Neuronal stem cell (in vitro differentiated cells): Measurements from ENCODE around the gene RPE. TPM values are rescaled to one million over a fixed set of nuclear protein-coding genes. Genes with fewer than 3 reads are reported as not detected.

Experiments
- DNase-seq: peaks from one replicate; pipeline ENCODE4 v3.0.0-alpha.2; 2013; ENCODE audit warnings: low spot score
- H2AFZ ChIP-seq: one replicate; pipeline ENCODE4 v1.6.1; 2013; ENCODE audit warnings: mild to moderate bottlenecking, low read length, inconsistent platforms
- H2AK5ac ChIP-seq: 2 replicates; pipeline ENCODE4 v1.6.1; 2013; ENCODE audit warnings: low read depth, mild to moderate bottlenecking, inconsistent platforms, low read length, moderate library complexity, mixed read lengths
- H2BK120ac ChIP-seq: 2 replicates; pipeline ENCODE4 v1.6.1; 2013; ENCODE audit warnings: low read depth, mild to moderate bottlenecking, inconsistent platforms, low read length, moderate library complexity, mixed read lengths
- H2BK12ac ChIP-seq: one replicate; pipeline ENCODE4 v1.6.1; 2013; ENCODE audit warnings: low read length, inconsistent platforms
- H2BK15ac ChIP-seq: 2 replicates; pipeline ENCODE4 v1.6.1; 2013; ENCODE audit warnings: mild to moderate bottlenecking, low read length, inconsistent platforms, mixed read lengths
- H2BK5ac ChIP-seq: one replicate; pipeline ENCODE4 v1.6.1; 2013; ENCODE audit warnings: inconsistent platforms, mild to moderate bottlenecking, low read length, moderate library complexity
- H3K14ac ChIP-seq: one replicate; pipeline ENCODE4 v1.6.1; 2013; ENCODE audit warnings: low read length, inconsistent platforms
- H3K18ac ChIP-seq: 2 replicates; pipeline ENCODE4 v1.6.1; 2013; ENCODE audit warnings: low read length, inconsistent platforms
- H3K23ac ChIP-seq: 2 replicates; pipeline ENCODE4 v1.6.1; 2013; ENCODE audit warnings: low read depth, mild to moderate bottlenecking, mixed read lengths, low read length, inconsistent platforms; ENCODE audit not compliant: poor library complexity
- H3K27ac ChIP-seq: replicated peaks from 3 replicates; pipeline ENCODE4 v1.5.1; 2013; ENCODE audit warnings: low read length, inconsistent platforms
- H3K27me3 ChIP-seq, 3 experiments: 2 replicates each; pipeline ENCODE4 v1.6.1; 2013; ENCODE audit warnings: low read length in 3 of 3, mild to moderate bottlenecking in 2 of 3, inconsistent platforms in 1 of 3, low read depth in 1 of 3, mixed read lengths in 1 of 3, moderate library complexity in 1 of 3; ENCODE audit not compliant: control insufficient read depth in 3 of 3, insufficient read depth in 3 of 3
- H3K36me3 ChIP-seq, 2 donors: replicated peaks in 1 of 2; 2 replicates each; pipeline ENCODE4 v1.6.1; 2013; ENCODE audit warnings: low read length in 2 of 2; ENCODE audit not compliant: control insufficient read depth in 2 of 2, insufficient read depth in 2 of 2
- H3K4ac ChIP-seq: 2 replicates; pipeline ENCODE4 v1.6.1; 2013; ENCODE audit warnings: inconsistent platforms, mild to moderate bottlenecking, low read length, moderate library complexity
- H3K4me1 ChIP-seq, 2 donors: 1 replicate in 1 of 2; 2 replicates in 1 of 2; pipeline ENCODE4 v1.6.1; 2013; ENCODE audit warnings: low read length in 2 of 2, low read depth in 1 of 2; ENCODE audit not compliant: control insufficient read depth in 2 of 2, insufficient read depth in 1 of 2
- H3K4me2 ChIP-seq: one replicate; pipeline ENCODE4 v1.6.1; 2013; ENCODE audit warnings: mild to moderate bottlenecking, low read length, inconsistent platforms; ENCODE audit not compliant: insufficient read depth, poor library complexity, severe bottlenecking
- H3K4me3 ChIP-seq, 2 donors: 2 replicates each; pipeline ENCODE4 v1.5.1; 2013; ENCODE audit warnings: low read length in 2 of 2, mild to moderate bottlenecking in 2 of 2, inconsistent platforms in 1 of 2, moderate library complexity in 1 of 2
- H3K79me1 ChIP-seq: one replicate; pipeline ENCODE4 v1.6.1; 2013; ENCODE audit warnings: low read depth, mild to moderate bottlenecking, inconsistent platforms, low read length, moderate library complexity
- H3K9ac ChIP-seq: one replicate; pipeline ENCODE4 v1.6.1; 2013; ENCODE audit warnings: mild to moderate bottlenecking, low read depth, low read length, inconsistent platforms; ENCODE audit not compliant: poor library complexity
- H3K9me3 ChIP-seq, 2 donors: replicated peaks in 1 of 2; 2 replicates each; pipeline versions ENCODE3 to v1.6.1; 2013; ENCODE audit warnings: low read length in 2 of 2, mild to moderate bottlenecking in 2 of 2, inconsistent platforms in 1 of 2, low read depth in 1 of 2, mixed read lengths in 1 of 2, moderate library complexity in 1 of 2; ENCODE audit not compliant: control insufficient read depth in 2 of 2, insufficient read depth in 1 of 2
- H4K8ac ChIP-seq: one replicate; pipeline ENCODE4 v1.6.1; 2013; ENCODE audit warnings: low read depth, mild to moderate bottlenecking, inconsistent platforms, low read length, moderate library complexity
- H4K91ac ChIP-seq: one replicate; pipeline ENCODE4 v1.6.1; 2013; ENCODE audit warnings: low read length, low read depth, mild to moderate bottlenecking, inconsistent platforms; ENCODE audit not compliant: poor library complexity
- WGBS, 2 donors: extraction: QIAGEN DNeasy Blood & Tissue Kit; methylation state at CpG; one replicate each; pipeline ENCODE4 v1.1.7; 2013; ENCODE audit warnings: missing lambda C conversion rate in 2 of 2, mixed read lengths in 1 of 2; ENCODE audit not compliant: insufficient read length in 2 of 2, insufficient replicate concordance in 1 of 2; ENCODE audit errors: extremely low coverage in 2 of 2; 5-methylcytosine and 5-hydroxymethylcytosine counted together
- polyA plus RNA-seq, 2 experiments: library from polyadenylated mRNA; stranded (reverse); fragments of 200-250 nt; gene quantifications; one replicate each; pipeline ENCODE4 v1.2.3, GENCODE V29; 2013

Gene RPE
- polyA plus RNA-seq (2013, experiment 1 of 2): 26.5 TPM
- 28.5 TPM for polyA plus RNA-seq (2013, experiment 2 of 2)

DNA sequence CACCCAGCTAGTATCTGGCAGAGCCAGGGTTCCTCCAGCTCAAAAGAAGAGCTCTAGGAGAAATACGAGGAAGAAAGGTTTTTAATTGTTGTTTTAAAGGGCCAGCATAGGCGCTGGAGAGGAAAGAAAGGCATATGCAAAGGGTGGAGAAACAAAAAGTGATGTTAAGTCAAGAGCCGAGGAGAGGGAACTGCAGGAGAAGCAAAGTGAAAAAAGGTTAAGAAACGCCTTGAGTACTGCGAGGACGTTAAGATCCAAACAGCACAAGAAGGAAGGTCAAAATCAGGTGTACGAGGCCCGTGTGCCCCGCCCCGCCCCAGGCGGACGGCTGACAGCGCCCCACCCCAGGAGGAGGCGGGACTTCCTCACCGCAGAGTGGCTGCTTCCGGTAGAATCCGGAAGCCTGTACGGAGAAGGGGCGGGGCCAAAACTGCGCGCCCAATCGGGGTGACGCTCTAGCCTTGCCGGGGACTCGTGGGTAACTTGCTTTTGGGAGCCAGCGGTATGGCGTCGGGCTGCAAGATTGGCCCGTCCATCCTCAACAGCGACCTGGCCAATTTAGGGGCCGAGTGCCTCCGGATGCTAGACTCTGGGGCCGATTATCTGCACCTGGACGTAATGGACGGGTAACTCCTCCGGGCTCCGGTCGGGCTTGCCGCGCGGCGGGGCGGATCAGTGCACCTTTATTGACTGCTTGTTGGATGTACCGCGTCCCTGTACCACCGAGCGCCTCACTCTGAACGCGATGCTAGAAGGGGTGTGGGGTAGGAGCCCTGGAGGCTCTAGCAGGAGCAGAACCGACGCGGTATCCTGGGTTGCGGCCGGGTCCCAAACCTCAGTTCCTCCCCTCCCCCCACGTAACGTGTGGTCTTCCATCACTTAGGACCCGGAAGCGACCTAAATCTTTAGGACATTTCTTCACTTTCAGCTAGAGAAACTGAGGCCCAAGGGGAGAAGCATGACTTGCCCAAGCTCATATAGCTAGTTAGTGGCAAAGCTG is at the start of gene RPE:
RPE (plus strand) TSS at position 481 of the 1,000 bp plus-strand sequence; CDS start at position 505, 24 bp downstream.
- no peak within 1 kb of the TSS for H2BK12ac ChIP-seq
- peaks cover 7% of the 10 kb centered on the region for H3K79me1 ChIP-seq
- peak within 1 kb of the TSS; percentile 53 for H3K4me2 ChIP-seq
- peaks cover 0 to 40% of the 10 kb centered on the region in 2 donors for H3K36me3 ChIP-seq
- peaks cover 2 to 17% of the 10 kb centered on the region in 2 donors for H3K4me1 ChIP-seq
- no peak within 1 kb of the TSS for H2BK120ac ChIP-seq
- no peak within 1 kb of the TSS for H3K23ac ChIP-seq
- H3K18ac ChIP-seq: peak within 1 kb of the TSS; percentile 80
- peak within 1 kb of the TSS; percentile 68 for H2BK5ac ChIP-seq
- H3K4ac ChIP-seq: no peak within 1 kb of the TSS
- peak; percentile 89 for DNase-seq
- H2AK5ac ChIP-seq: no peak within 1 kb of the TSS
- no peak within 1 kb of the TSS for H4K8ac ChIP-seq
- H3K4me3 ChIP-seq: peak within 1 kb of the TSS; percentile 90 to 93
- no peaks in the 10 kb centered on the region for H3K9me3 ChIP-seq
- peak within 1 kb of the TSS; percentile 95 for H2AFZ ChIP-seq
- no peak within 1 kb of the TSS for H3K14ac ChIP-seq
- no peak within 1 kb of the TSS for H2BK15ac ChIP-seq
- no peaks in the 10 kb centered on the region for H3K27me3 ChIP-seq
- H3K27ac ChIP-seq: no peak within 1 kb of the TSS
- H4K91ac ChIP-seq: no peak within 1 kb of the TSS
- peak within 1 kb of the TSS; percentile 95 for H3K9ac ChIP-seq
- no CpG with 5 or more reads among the region's 58 CpGs for WGBS, 2 donors

DNA sequence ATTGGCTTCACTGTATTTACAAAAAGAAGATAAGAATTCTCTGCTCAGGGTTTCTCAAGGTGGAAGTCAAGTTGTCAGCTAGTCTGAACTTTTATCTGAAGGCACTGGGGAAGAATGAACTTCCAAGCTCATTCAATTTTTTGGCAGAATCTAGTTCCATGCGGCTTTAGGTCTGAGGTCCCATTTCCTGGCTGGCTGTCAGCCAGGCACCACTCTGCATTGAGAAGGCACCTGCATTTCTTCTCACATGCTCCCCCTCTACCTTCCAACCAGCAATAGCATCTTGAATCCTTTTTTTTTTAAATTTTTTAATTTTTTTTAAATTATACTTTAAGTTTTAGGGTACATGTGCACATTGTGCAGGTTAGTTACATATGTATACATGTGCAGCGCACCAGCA is 46.2 kb upstream of the RPE start:
- Histone ChIP-seq H3K23ac (no peak overlapping the region), H4K8ac (no peak overlapping the region), H3K9ac (no peak overlapping the region), H2BK5ac (no peak overlapping the region), H3K4me2 (no peak overlapping the region), H2BK12ac (no peak overlapping the region), H3K27me3 (no peaks in the 10 kb centered on the region), H3K9me3 (peaks cover 2 to 9% of the 10 kb centered on the region in 2 donors), H3K18ac (no peak overlapping the region), H3K79me1 (no peaks in the 10 kb centered on the region), H2AFZ (no peak overlapping the region), H2BK15ac (no peak overlapping the region), H3K4me1 (peaks cover 5 to 15% of the 10 kb centered on the region in 2 donors), H3K27ac (no peak overlapping the region), H2AK5ac (no peak overlapping the region), H3K4me3 (no peak overlapping the region), H3K36me3 (no peaks in the 10 kb centered on the region), H3K14ac (no peak overlapping the region), H2BK120ac (no peak overlapping the region), H3K4ac (no peak overlapping the region), H4K91ac (no peak overlapping the region)
- no CpG with 5 or more reads among the region's 2 CpGs for WGBS, 2 donors
- no peak for DNase-seq

DNA sequence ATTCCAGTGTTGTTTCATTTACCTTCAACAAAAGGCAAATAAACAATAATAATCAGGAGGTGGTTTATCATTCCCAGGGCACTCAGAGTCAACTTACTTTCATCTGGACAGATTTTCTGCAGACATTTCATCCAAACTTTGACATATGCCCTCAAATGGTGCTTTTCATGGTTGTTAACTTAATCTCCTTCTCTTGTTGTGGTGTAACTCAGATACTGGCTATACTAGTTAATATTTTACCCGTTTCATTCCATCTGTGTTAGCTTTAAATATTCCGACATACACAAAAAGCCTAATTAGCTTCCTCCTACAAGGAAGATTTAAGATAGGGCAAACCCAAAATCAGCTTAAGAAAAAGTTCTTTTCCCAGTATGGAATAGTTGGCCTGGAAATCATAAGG is 44.4 kb upstream of the RPE start:
- no peak overlapping the region for H3K23ac ChIP-seq
- no peak overlapping the region for H3K4me2 ChIP-seq
- H3K4ac ChIP-seq: no peak overlapping the region
- no peak overlapping the region for H2AFZ ChIP-seq
- no peaks in the 10 kb centered on the region for H3K79me1 ChIP-seq
- H3K9me3 ChIP-seq: no peaks in the 10 kb centered on the region
- no peak overlapping the region for H2BK5ac ChIP-seq
- H3K18ac ChIP-seq: no peak overlapping the region
- no peaks in the 10 kb centered on the region for H3K27me3 ChIP-seq
- H4K91ac ChIP-seq: no peak overlapping the region
- DNase-seq: no peak
- no CpG with 5 or more reads among the region's 2 CpGs for WGBS, 2 donors
- no peak overlapping the region for H3K9ac ChIP-seq
- no peak overlapping the region for H2BK15ac ChIP-seq
- H2BK12ac ChIP-seq: no peak overlapping the region
- no peak overlapping the region for H3K14ac ChIP-seq
- no peak overlapping the region for H3K4me3 ChIP-seq
- H3K4me1 ChIP-seq: peaks cover 5 to 16% of the 10 kb centered on the region in 2 donors
- H2AK5ac ChIP-seq: no peak overlapping the region
- no peak overlapping the region for H2BK120ac ChIP-seq
- no peak overlapping the region for H3K27ac ChIP-seq
- H3K36me3 ChIP-seq: no peaks in the 10 kb centered on the region
- no peak overlapping the region for H4K8ac ChIP-seq

DNA sequence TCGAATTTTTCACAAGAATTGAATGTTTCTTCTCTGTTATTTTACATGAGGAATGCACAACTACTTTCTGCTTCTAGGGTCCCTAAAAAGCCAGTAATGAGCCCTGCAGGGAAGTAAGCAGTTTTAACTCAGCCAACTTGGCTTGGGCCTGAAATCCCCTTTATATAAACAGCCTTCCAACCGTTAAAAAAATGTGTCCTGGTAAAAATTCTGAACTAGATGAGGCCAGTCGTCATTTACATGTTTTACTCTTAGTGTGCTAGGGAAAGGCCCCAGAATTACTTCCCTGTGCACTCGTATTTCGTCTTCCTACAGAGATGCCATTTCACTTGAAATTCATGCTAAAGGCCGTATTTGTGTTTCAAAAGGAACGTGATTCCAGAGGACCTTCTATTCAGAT is 42.4 kb upstream of the RPE start:
- H3K23ac ChIP-seq: no peak overlapping the region
- no peak overlapping the region for H2BK5ac ChIP-seq
- H3K27me3 ChIP-seq: no peaks in the 10 kb centered on the region
- H3K9me3 ChIP-seq: no peaks in the 10 kb centered on the region
- peak overlapping the region; percentile 59 for H3K27ac ChIP-seq
- no peak overlapping the region for H3K9ac ChIP-seq
- peak overlapping the region; percentile 83 for H2AFZ ChIP-seq
- peaks cover 5 to 16% of the 10 kb centered on the region in 2 donors for H3K4me1 ChIP-seq
- H2BK15ac ChIP-seq: no peak overlapping the region
- H3K4me3 ChIP-seq: peak overlapping the region in 1 of 2 donors; percentile 2
- H3K79me1 ChIP-seq: no peaks in the 10 kb centered on the region
- no peak overlapping the region for H4K8ac ChIP-seq
- DNase-seq: no peak
- H3K18ac ChIP-seq: no peak overlapping the region
- no peak overlapping the region for H3K4me2 ChIP-seq
- H3K14ac ChIP-seq: no peak overlapping the region
- no peaks in the 10 kb centered on the region for H3K36me3 ChIP-seq
- WGBS, 2 donors: no CpG with 5 or more reads among the region's 7 CpGs
- H2AK5ac ChIP-seq: no peak overlapping the region
- no peak overlapping the region for H2BK12ac ChIP-seq
- H4K91ac ChIP-seq: no peak overlapping the region
- H3K4ac ChIP-seq: no peak overlapping the region
- H2BK120ac ChIP-seq: no peak overlapping the region
